Hematopoietic multipotent progenitor cell treated with erythropoietin and hydrocortisone succinate and interleukin-3 and kit ligand, for 8 days (in vitro differentiated cells): ENCODE results near the gene FHAD1.
"Not testable (repeated sequence)": the region's sequence is repeated elsewhere in the genome, so short reads cannot be mapped to it uniquely, and the experiment has no call there.

ENCODE experiments used
- DNase-seq: peaks from one replicate; pipeline ENCODE4 v3.0.0-alpha.2; 2015

The FHAD1 gene

DNA sequence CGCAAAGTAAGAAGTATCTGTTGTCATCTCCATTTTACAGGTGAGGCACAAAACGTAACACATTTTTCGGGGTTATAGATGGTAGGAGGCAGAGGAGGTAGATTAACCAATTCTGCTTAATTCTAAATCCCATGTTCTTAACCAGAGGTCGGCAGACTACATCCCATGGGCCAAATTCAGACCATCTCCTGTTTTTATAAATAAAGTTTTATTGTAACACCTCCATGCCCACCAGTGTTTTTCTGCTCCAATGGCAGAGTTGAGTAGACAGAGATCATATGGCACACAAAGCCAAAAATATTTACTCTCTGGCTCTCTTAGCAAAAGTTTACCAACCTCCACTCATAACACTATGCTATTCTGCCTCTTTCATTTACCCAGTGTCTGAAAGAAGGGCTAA, 30.9 kb downstream of the FHAD1 start:
- no peak for DNase-seq

GRCh38 chr1:15279576-15280230, 32.7 kb downstream of the FHAD1 start:
- DNase-seq, result no peak

GRCh38 chr1:15280416-15280815, 33.4 kb downstream of the FHAD1 start:
- DNase-seq, result no peak

DNA sequence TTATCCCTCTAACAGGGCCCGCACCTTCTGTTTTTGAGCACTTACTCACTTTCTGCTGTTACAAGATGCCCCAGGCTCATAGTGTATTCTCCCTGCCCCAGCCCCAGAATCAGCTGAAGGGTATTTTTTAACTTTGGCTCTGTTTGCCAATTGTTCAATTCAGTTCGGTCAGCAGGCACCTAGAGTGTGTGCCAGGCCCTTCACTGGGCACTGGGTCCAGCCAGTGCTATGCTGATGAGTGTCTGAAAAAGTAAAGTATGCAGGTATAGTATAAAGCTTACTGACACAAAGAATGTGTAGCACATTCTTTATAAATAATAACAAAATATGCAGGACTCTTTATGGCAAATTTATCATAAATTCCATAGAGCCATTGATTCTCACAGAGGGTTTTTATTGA, 35.0 kb downstream of the FHAD1 start:
- no peak for DNase-seq

GRCh38 chr1:15282810-15283474, 35.9 kb downstream of the FHAD1 start:
- DNase-seq, result no peak

GRCh38 chr1:15283526-15283925, 36.5 kb downstream of the FHAD1 start:
- no peak for DNase-seq

- no peak for DNase-seq
Measured at GRCh38 chr1:15286452-15286851, 39.4 kb downstream of the FHAD1 start.

- no peak for DNase-seq
Measured at GRCh38 chr1:15287035-15287979, 40.3 kb downstream of the FHAD1 start.

- no peak for DNase-seq
Measured at GRCh38 chr1:15288173-15288926, 41.3 kb downstream of the FHAD1 start.

GRCh38 chr1:15289251-15289651, 42.2 kb downstream of the FHAD1 start:
- DNase-seq, result no peak

- no peak for DNase-seq
Measured at GRCh38 chr1:15290382-15290781, 43.4 kb downstream of the FHAD1 start.

GRCh38 chr1:15295696-15296095, 48.7 kb downstream of the FHAD1 start:
- no peak for DNase-seq

- no peak for DNase-seq
Measured at GRCh38 chr1:15296585-15297321, 49.7 kb downstream of the FHAD1 start.

GRCh38 chr1:15297975-15298374, 51.0 kb downstream of the FHAD1 start:
- DNase-seq, result not testable (repeated sequence)

DNA sequence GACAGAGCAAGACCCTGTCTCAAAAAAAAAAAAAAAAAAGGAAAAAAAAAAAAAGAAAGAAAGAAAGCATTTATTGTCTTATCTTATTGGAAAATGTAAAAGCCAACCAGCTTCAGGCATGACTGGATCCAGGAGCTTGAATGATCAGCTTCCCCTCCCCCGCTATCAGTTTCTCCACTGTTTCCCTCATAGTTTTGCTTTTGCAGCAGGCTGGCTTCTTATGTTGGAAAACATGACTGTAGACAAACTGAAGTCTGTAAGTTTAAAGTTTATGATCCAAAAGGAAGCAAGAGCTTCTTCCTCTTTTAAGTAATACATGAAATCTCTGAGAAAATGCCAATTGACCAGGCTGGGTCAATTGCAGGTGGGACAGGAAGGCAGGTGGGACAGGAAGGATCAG, 52.2 kb downstream of the FHAD1 start:
- no peak for DNase-seq

DNA sequence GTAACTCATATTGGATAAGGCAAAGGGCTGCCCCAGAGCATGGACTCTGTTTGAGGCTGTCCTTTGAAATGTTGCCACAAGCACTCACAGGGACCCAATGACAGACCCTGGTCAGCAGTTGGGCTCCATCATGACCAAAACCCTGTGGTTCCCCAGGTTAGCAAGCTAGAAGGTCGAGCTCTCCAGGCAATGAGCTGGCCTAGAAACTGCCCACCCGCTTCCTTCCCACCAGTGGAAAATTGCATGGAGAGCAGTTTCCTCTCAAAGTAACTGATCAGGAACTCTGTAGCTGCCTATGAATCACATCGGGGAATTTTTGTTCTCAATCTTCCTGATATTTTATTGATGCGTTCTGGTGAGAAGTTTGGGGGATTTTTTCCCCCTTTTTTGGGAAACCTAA, 52.8 kb downstream of the FHAD1 start:
- DNase-seq, result no peak

- no peak for DNase-seq
Measured at GRCh38 chr1:15303935-15304334, 56.9 kb downstream of the FHAD1 start.

GRCh38 chr1:15304708-15305467, 57.9 kb downstream of the FHAD1 start:
- peak; percentile 53 for DNase-seq

DNA sequence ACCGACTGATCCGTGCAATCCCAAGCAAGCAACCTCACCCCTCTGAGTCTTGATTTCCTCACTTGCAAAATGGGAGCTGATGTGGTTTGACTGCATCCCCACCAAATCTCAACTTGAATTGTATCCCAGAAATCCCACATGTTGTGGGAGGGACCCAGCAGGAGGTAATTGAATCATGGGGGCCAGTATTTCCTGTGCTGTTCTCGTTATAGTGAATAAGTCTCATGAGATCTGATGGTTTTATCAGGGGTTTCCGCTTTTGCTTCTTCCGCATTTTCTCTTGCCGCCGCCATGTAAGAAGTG, 58.4 kb downstream of the FHAD1 start:
- no peak for DNase-seq

DNA sequence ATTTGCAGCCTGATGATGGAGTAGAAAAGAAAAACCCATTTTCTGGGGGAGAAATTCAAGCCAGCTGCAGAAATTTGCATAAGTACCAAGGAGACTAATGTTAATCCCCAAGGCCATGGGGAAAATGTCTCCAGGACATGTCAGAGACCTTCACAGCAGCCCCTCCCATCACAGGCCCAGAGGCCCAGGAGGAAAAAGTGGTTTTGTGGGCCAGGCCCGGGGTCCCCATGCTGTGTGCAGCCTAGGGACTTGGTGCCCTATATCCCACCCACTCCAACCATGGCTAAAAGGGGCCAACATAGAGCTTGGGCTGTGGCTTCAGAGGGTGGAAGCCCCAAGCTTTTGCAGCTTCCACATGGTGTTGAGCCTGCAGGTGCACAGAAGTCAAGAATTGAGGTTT, 59.3 kb downstream of the FHAD1 start:
- DNase-seq, result not testable (repeated sequence)

DNA sequence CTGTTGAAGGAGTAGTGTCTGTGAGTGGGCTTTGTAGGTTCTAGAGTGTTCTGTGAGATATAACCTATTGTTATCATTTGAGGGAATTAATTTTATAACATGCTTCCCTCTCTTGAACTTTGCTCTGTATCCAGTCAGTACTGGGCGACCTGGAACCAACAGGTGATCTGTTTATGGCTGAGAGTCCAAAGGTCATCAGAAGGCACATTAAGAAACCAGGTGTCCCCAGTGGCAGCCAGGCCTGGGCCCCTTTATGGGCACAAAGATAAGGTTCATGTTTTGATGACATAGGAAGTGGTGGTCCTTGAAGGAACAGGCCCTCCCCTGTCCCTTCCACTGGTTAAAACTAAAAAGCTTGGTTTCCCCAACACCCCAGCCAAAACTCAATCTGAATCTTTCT, 61.1 kb downstream of the FHAD1 start:
- DNase-seq, result no peak

DNA sequence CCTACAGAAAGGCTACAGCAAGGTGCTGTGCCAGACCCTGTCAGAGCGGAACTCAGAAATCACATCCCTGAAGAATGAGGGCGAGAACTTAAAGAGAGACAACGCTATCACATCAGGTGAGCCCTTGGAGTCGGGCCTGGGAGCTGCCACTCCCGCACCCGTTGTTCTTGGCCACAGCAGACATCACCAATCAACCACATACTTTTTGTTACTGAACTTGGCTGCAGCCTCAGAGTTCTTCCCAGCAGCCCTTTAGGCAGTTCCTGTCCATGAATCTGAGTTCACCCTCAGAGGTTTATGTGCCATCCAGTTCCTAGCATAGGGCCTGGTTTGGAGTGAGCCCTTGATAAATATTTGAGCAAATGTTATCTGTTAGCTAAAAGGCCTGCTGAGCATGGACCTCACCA, 61.6 kb downstream of the FHAD1 start:
- DNase-seq, result no peak
